Neural cell (in vitro differentiated cells): Measurements from ENCODE around the gene SFMBT2. TPM values are rescaled to one million over a fixed set of nuclear protein-coding genes. Genes with fewer than 3 reads are reported as not detected.

Experiments used
- H2AFZ ChIP-seq: fragments of 200-600, 300-800 bp; sonication (generic), shearing (Covaris generic); 2 replicates; pipeline ENCODE4 v1.6.0; 2014; ENCODE audit warnings: low read depth, mild to moderate bottlenecking, antibody characterized with exemption, low read length, moderate library complexity
- H3F3A ChIP-seq: fragments of 200-600 bp; shearing (Covaris generic); 2 replicates; pipeline ENCODE4 v1.6.1; 2016; ENCODE audit warnings: mild to moderate bottlenecking, moderate library complexity, mixed read lengths, antibody characterized with exemption, low read length; ENCODE audit not compliant: insufficient read depth, poor library complexity, severe bottlenecking
- H3K27ac ChIP-seq: fragments of 200-600, 300-800 bp; sonication (generic), shearing (Covaris generic); 2 replicates; pipeline ENCODE4 v1.5.1; 2014; ENCODE audit warnings: mild to moderate bottlenecking, low read length, moderate library complexity
- H3K27me3 ChIP-seq: fragments of 300-800, 200-600 bp; sonication (generic), shearing (Covaris generic); 2 replicates; pipeline ENCODE4 v1.6.0; 2014; ENCODE audit warnings: mild to moderate bottlenecking, low read depth, low read length, moderate library complexity; ENCODE audit not compliant: insufficient read depth
- H3K36me3 ChIP-seq: fragments of 300-800, 200-600 bp; sonication (generic), shearing (Covaris generic); 2 replicates; pipeline ENCODE4 v1.5.1; 2014; ENCODE audit warnings: mild to moderate bottlenecking, antibody characterized with exemption, low read length, moderate library complexity; ENCODE audit not compliant: insufficient read depth
- H3K4me2 ChIP-seq: fragments of 300-800, 200-600 bp; sonication (generic), shearing (Covaris generic); 2 replicates; pipeline ENCODE4 v1.6.0; 2014; ENCODE audit warnings: mild to moderate bottlenecking, low read length
- H3K4me3 ChIP-seq: fragments of 300-800, 200-600 bp; sonication (generic), shearing (Covaris generic); 2 replicates; pipeline ENCODE4 v1.5.1; 2014; ENCODE audit warnings: mild to moderate bottlenecking, low read length, moderate library complexity
- H3K79me2 ChIP-seq: fragments of 200-600 bp; shearing (Covaris generic); replicated peaks from 2 replicates; pipeline ENCODE4 v1.6.0; 2014; ENCODE audit warnings: mild to moderate bottlenecking, low read length, moderate library complexity; ENCODE audit not compliant: insufficient read depth
- H3K9ac ChIP-seq: fragments of 300-800, 200-600 bp; sonication (generic), shearing (Covaris generic); 2 replicates; pipeline ENCODE4 v1.6.1; 2016; ENCODE audit warnings: mild to moderate bottlenecking, low read length, mixed read lengths
- H3K9me2 ChIP-seq: fragments of 200-600 bp; shearing (Covaris generic); 2 replicates; pipeline ENCODE4 v1.6.1; 2016; ENCODE audit warnings: mild to moderate bottlenecking, low read length, mixed read lengths; ENCODE audit not compliant: insufficient read depth
- H3K9me3 ChIP-seq: fragments of 200-600, 300-800 bp; sonication (generic), shearing (Covaris generic); 2 replicates; pipeline ENCODE4 v1.6.1; 2016; ENCODE audit warnings: mild to moderate bottlenecking, mixed run types, low read length, moderate library complexity, mixed read lengths
- H4K20me1 ChIP-seq: fragments of 200-600 bp; shearing (Covaris generic); 2 replicates; pipeline ENCODE4 v1.6.1; 2016; ENCODE audit warnings: mild to moderate bottlenecking, mixed run types; ENCODE audit not compliant: insufficient read depth
- EP300 ChIP-seq: fragments of 450-650 bp; conservative IDR thresholded peaks from 2 replicates; pipeline ENCODE4 v1.6.1; 2014; ENCODE audit warnings: antibody characterized with exemption, mild to moderate bottlenecking, moderate library complexity; ENCODE audit not compliant: poor library complexity, severe bottlenecking
- EZH2 ChIP-seq: fragments of 200-600, 300-800 bp; shearing (Covaris generic), sonication (generic); IDR thresholded peaks from 2 replicates; pipeline ENCODE4 v1.6.1; 2014; ENCODE audit warnings: antibody characterized with exemption, low read length, borderline replicate concordance, mild to moderate bottlenecking; ENCODE audit not compliant: insufficient read depth, poor library complexity, severe bottlenecking
- MXI1 ChIP-seq: fragments of 450-650 bp; conservative IDR thresholded peaks from 2 replicates; pipeline ENCODE4 v1.6.1; 2014; ENCODE audit warnings: antibody characterized with exemption, mild to moderate bottlenecking; ENCODE audit not compliant: poor library complexity, severe bottlenecking
- POLR2AphosphoS5 ChIP-seq: IDR thresholded peaks from 2 replicates; pipeline ENCODE4 v1.6.1; 2012
- RAD21 ChIP-seq: fragments of 450-650 bp; conservative IDR thresholded peaks from 2 replicates; pipeline ENCODE4 v1.6.1; 2014; ENCODE audit warnings: antibody characterized with exemption, mild to moderate bottlenecking, moderate library complexity
- SMC3 ChIP-seq: fragments of 450-650 bp; conservative IDR thresholded peaks from 2 replicates; pipeline ENCODE4 v1.6.1; 2014; ENCODE audit warnings: antibody characterized with exemption, mild to moderate bottlenecking, moderate library complexity; ENCODE audit not compliant: poor library complexity
- TAF1 ChIP-seq: IDR thresholded peaks from 2 replicates; pipeline ENCODE4 v1.6.1; 2012; ENCODE audit warnings: low read depth
- polyA plus RNA-seq: library from polyadenylated mRNA; depleted of rRNA; stranded (reverse); fragments of >200 nt; gene quantifications from 2 replicates; pipeline ENCODE4 v1.2.3, GENCODE V29; 2014
- TF ChIP-seq, protein P1 (sequence below): fragments of 450-650 bp; IDR thresholded peaks from 2 replicates; pipeline ENCODE4 v1.5.1; 2014; ENCODE audit warnings: antibody characterized with exemption, mild to moderate bottlenecking, moderate library complexity; ENCODE audit not compliant: poor library complexity, severe bottlenecking
- TF ChIP-seq, protein P2 (sequence below): IDR thresholded peaks from 2 replicates; pipeline ENCODE4 v1.6.1; 2012; ENCODE audit warnings: borderline replicate concordance

The SFMBT2 gene
- polyA plus RNA-seq, 1 donor from 2014 or later: 1.3 TPM

DNA sequence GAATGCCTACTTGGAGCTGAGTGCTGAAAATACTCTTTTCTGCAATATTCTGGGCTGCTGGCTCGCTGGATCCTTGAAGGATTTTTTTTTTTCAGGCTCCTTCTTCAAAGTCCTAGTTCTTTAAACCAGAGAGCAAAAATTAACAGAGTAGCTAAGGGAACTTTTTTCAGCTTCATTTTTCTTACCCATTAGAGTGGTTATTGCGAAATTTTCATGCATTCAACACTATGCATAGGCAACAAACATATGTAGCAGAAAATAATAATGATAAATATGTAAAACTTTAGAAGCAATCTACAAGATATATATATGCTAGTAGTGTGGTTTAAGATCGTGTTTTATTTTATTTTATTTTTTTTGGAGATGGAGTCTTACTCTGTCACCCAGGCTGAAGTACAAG lies 264.6 kb downstream of the SFMBT2 start:
- Histone ChIP-seq H3K4me2 (no peak overlapping the region), H3K9ac (no peak overlapping the region), H2AFZ (no peak overlapping the region), H4K20me1 (no peaks in the 10 kb centered on the region), H3K36me3 (no peaks in the 10 kb centered on the region), H3K4me3 (no peak overlapping the region), H3K79me2 (no peaks in the 10 kb centered on the region), H3K27me3 (no peaks in the 10 kb centered on the region), H3F3A (no peaks in the 10 kb centered on the region), H3K27ac (no peak overlapping the region), H3K9me3 (no peaks in the 10 kb centered on the region), H3K9me2 (no peaks in the 10 kb centered on the region)
- no peak for TF ChIP-seq POLR2AphosphoS5

DNA sequence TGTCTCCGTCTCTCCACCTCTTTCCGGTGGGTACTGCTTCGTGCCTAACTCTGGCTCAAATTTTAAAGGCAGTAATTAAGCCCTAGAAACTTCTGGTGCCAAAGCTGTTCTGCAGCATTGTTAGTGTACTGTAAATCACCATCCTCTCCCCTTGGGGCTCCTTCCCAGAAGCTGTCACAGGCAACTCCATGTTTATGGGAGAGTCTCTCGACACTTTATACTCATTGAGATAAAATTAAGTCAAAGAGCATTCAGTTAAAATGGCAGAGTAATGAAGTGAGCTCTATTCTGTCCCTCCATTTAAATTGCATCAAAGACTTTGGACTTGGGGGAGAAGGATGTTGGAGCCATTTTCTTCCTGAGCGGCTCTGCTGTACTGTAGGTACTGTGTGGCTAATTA lies 274.8 kb downstream of the SFMBT2 start:
- no peak for TF ChIP-seq POLR2AphosphoS5
- TF ChIP-seq RAD21: no peak
- Histone ChIP-seq H3F3A (no peaks in the 10 kb centered on the region), H3K9me3 (no peaks in the 10 kb centered on the region), H3K27me3 (no peaks in the 10 kb centered on the region), H3K79me2 (no peaks in the 10 kb centered on the region), H2AFZ (no peak overlapping the region), H4K20me1 (no peaks in the 10 kb centered on the region), H3K9me2 (no peaks in the 10 kb centered on the region), H3K36me3 (no peaks in the 10 kb centered on the region), H3K27ac (no peak overlapping the region), H3K4me2 (no peak overlapping the region), H3K9ac (no peak overlapping the region), H3K4me3 (no peak overlapping the region)

DNA sequence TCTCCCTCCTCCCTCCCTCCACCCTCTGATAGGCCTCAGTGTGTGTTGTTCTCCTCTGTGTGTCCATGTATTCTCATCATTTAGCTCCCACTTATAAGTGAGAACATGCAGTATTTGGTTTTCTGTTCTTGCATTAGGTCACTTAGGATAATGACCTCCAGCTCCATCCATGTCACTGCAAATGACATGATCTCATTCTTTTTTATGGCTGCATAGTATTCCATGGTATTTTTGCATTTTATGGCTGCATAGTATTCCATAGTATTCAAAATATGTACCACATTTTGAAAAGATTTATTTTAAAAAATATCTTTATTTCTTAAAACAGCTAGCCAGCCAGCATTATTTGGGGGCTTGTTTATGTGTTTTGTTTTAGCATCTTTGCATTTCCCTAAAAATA lies 275.6 kb downstream of the SFMBT2 start:
- Histone ChIP-seq H2AFZ (no peak overlapping the region), H3K9ac (no peak overlapping the region), H3K9me3 (no peaks in the 10 kb centered on the region), H3K9me2 (no peaks in the 10 kb centered on the region), H3K36me3 (no peaks in the 10 kb centered on the region), H3K27ac (no peak overlapping the region), H3F3A (no peaks in the 10 kb centered on the region), H3K79me2 (no peaks in the 10 kb centered on the region), H3K4me2 (no peak overlapping the region), H4K20me1 (no peaks in the 10 kb centered on the region), H3K27me3 (no peaks in the 10 kb centered on the region), H3K4me3 (no peak overlapping the region)
- no peak for TF ChIP-seq POLR2AphosphoS5
- TF ChIP-seq, protein P1, sequence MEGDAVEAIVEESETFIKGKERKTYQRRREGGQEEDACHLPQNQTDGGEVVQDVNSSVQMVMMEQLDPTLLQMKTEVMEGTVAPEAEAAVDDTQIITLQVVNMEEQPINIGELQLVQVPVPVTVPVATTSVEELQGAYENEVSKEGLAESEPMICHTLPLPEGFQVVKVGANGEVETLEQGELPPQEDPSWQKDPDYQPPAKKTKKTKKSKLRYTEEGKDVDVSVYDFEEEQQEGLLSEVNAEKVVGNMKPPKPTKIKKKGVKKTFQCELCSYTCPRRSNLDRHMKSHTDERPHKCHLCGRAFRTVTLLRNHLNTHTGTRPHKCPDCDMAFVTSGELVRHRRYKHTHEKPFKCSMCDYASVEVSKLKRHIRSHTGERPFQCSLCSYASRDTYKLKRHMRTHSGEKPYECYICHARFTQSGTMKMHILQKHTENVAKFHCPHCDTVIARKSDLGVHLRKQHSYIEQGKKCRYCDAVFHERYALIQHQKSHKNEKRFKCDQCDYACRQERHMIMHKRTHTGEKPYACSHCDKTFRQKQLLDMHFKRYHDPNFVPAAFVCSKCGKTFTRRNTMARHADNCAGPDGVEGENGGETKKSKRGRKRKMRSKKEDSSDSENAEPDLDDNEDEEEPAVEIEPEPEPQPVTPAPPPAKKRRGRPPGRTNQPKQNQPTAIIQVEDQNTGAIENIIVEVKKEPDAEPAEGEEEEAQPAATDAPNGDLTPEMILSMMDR: no peak

DNA sequence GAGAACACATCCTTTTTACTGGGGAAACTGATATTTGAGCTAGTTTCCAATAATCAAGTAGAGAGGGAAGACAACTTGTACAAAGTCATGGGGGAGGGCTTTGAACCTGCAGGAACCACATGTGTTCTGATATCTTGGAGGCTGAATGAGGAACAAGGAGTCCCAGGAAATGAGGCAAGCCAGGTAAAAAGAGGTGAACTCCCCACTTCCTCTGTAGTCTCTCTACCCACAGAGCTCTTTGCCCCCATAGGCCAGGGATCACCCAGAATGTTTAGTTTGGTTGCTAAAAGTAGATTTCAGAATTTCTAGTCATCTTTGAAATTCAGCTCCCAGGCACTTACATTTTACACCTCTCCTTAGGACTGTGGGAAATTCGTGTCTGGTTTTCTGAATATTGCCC lies 276.4 kb downstream of the SFMBT2 start:
- no peak for TF ChIP-seq EZH2
- TF ChIP-seq POLR2AphosphoS5: no peak
- no peak for TF ChIP-seq TAF1
- no peak for TF ChIP-seq SMC3
- no peak for TF ChIP-seq RAD21
- TF ChIP-seq, protein P1: no peak
- TF ChIP-seq MXI1: no peak
- TF ChIP-seq, protein P2, sequence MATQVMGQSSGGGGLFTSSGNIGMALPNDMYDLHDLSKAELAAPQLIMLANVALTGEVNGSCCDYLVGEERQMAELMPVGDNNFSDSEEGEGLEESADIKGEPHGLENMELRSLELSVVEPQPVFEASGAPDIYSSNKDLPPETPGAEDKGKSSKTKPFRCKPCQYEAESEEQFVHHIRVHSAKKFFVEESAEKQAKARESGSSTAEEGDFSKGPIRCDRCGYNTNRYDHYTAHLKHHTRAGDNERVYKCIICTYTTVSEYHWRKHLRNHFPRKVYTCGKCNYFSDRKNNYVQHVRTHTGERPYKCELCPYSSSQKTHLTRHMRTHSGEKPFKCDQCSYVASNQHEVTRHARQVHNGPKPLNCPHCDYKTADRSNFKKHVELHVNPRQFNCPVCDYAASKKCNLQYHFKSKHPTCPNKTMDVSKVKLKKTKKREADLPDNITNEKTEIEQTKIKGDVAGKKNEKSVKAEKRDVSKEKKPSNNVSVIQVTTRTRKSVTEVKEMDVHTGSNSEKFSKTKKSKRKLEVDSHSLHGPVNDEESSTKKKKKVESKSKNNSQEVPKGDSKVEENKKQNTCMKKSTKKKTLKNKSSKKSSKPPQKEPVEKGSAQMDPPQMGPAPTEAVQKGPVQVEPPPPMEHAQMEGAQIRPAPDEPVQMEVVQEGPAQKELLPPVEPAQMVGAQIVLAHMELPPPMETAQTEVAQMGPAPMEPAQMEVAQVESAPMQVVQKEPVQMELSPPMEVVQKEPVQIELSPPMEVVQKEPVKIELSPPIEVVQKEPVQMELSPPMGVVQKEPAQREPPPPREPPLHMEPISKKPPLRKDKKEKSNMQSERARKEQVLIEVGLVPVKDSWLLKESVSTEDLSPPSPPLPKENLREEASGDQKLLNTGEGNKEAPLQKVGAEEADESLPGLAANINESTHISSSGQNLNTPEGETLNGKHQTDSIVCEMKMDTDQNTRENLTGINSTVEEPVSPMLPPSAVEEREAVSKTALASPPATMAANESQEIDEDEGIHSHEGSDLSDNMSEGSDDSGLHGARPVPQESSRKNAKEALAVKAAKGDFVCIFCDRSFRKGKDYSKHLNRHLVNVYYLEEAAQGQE: no peak
- TF ChIP-seq EP300: no peak
- no peaks in the 10 kb centered on the region for H3K9me2 ChIP-seq

More for the DNA sequence above, 276.4 kb downstream of the SFMBT2 start:
- no peak overlapping the region for H3K4me3 ChIP-seq
- H3K36me3 ChIP-seq: no peaks in the 10 kb centered on the region
- H2AFZ ChIP-seq: no peak overlapping the region
- no peaks in the 10 kb centered on the region for H3K79me2 ChIP-seq
- H3F3A ChIP-seq: no peaks in the 10 kb centered on the region
- H3K27me3 ChIP-seq: no peaks in the 10 kb centered on the region
- no peak overlapping the region for H3K27ac ChIP-seq
- no peak overlapping the region for H3K4me2 ChIP-seq
- no peaks in the 10 kb centered on the region for H3K9me3 ChIP-seq
- H3K9ac ChIP-seq: no peak overlapping the region
- no peaks in the 10 kb centered on the region for H4K20me1 ChIP-seq
